Naive thymus-derived CD8-positive, alpha-beta T cell (primary cell): ENCODE data around the gene EHF. TPM values are rescaled to one million over a fixed set of nuclear protein-coding genes. Genes with fewer than 3 reads are reported as not detected.

ENCODE experiments used
- ATAC-seq, 2 donors: fragments of 150-1000 bp; cut with Tn5 transposase in 1 of 2; sonication (Bioruptor Pico), chemical (Tn5 transposase) in 1 of 2; 1 replicate in 1 of 2; 2 replicates in 1 of 2; pipeline ENCODE4 v1.10.0; 2021; ENCODE audit warnings: mild to moderate bottlenecking in 2 of 2, moderate library complexity in 2 of 2
- POLR2A ChIA-PET: fragments of 350-600 bp; sonication (Branson Sonifier 250); formaldehyde crosslinking; loops from one replicate; lab custom pipeline; 2021; ENCODE audit warnings: antibody characterized with exemption; lab: Charles Lee
- DNase-seq, 10 donors: peaks; one replicate each; pipeline versions ENCODE4 v3.0.0 to v3.0.0-alpha.2; 2020 to 2022
- H3K27ac Mint-ChIP-seq, 10 donors: one replicate each; pipeline ENCODE4 v1.8.0; 2020 to 2022; ENCODE audit warnings: mild to moderate bottlenecking in 10 of 10, mixed read lengths in 10 of 10, moderate library complexity in 4 of 10, inconsistent platforms in 1 of 10
- H3K27me3 Mint-ChIP-seq, 5 donors: one replicate each; pipeline ENCODE4 v1.8.0; 2021 to 2022; ENCODE audit warnings: mixed read lengths in 5 of 5
- H3K36me3 Mint-ChIP-seq, 3 donors: one replicate each; pipeline ENCODE4 v1.8.0; 2020 to 2022; ENCODE audit warnings: mixed read lengths in 3 of 3, mild to moderate bottlenecking in 2 of 3, inconsistent platforms in 1 of 3
- H3K4me1 Mint-ChIP-seq, 4 donors: one replicate each; pipeline ENCODE4 v1.8.0; 2021 to 2022; ENCODE audit warnings: mixed read lengths in 4 of 4
- H3K4me3 Mint-ChIP-seq, 10 donors: one replicate each; pipeline ENCODE4 v1.8.0; 2020 to 2022; ENCODE audit warnings: mild to moderate bottlenecking in 10 of 10, mixed read lengths in 10 of 10, moderate library complexity in 6 of 10, inconsistent platforms in 1 of 10
- H3K9me3 Mint-ChIP-seq, 9 donors: one replicate each; pipeline ENCODE4 v1.8.0; 2020 to 2022; ENCODE audit warnings: mixed read lengths in 9 of 9, mild to moderate bottlenecking in 3 of 9, inconsistent platforms in 1 of 9, moderate library complexity in 1 of 9
- polyA plus RNA-seq, 3 donors: library from polyadenylated mRNA; unstranded; fragments of 300-500 nt; fragmentation: Illumina TruSeq; gene quantifications; one replicate each; pipeline ENCODE4 v1.2.3, GENCODE V29; 2021
- total RNA-seq, 8 experiments: library from RNA in 2 of 8; stranded (reverse) in 2 of 8; gene quantifications; one replicate each; pipeline ENCODE4 v1.2.3 and lab custom pipeline; 2021 to 2026

The EHF gene
- total and polyA plus RNA-seq, 5 experiments from 2014 or later: not detected

DNA sequence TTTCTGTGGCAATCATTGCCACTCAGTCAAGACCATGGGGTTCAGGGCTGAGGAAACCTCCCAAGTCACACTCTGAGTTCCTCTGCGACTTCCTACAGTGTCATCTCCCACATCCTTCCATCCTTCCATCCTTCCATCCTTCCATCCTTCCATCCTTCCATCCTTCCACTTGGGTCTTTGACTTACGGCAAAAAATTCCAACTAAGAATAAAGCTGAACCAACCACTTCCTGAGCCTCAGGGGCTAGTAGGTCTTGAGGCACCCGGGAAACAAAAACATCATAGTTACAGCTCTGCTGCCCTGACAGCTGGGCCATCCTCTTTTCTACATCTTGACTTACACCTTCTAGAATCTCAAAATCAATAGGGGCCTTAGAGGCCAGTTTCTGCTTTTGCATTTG lies 32.1 kb downstream of the EHF start:
- H3K4me1 Mint-ChIP-seq: peaks cover 23 to 47% (median 42%) of the 10 kb centered on the region in 4 donors
- no peak overlapping the region for H3K27ac Mint-ChIP-seq
- H3K27me3 Mint-ChIP-seq: peaks cover 31 to 59% (median 37%) of the 10 kb centered on the region in 5 donors
- DNase-seq: no peak
- H3K36me3 Mint-ChIP-seq: no peaks in the 10 kb centered on the region
- no peak for ATAC-seq
- no peaks in the 10 kb centered on the region for H3K9me3 Mint-ChIP-seq
- POLR2A ChIA-PET: no interaction called here
- H3K4me3 Mint-ChIP-seq: peak overlapping the region in 2 of 10 donors; percentile 24 to 31

DNA sequence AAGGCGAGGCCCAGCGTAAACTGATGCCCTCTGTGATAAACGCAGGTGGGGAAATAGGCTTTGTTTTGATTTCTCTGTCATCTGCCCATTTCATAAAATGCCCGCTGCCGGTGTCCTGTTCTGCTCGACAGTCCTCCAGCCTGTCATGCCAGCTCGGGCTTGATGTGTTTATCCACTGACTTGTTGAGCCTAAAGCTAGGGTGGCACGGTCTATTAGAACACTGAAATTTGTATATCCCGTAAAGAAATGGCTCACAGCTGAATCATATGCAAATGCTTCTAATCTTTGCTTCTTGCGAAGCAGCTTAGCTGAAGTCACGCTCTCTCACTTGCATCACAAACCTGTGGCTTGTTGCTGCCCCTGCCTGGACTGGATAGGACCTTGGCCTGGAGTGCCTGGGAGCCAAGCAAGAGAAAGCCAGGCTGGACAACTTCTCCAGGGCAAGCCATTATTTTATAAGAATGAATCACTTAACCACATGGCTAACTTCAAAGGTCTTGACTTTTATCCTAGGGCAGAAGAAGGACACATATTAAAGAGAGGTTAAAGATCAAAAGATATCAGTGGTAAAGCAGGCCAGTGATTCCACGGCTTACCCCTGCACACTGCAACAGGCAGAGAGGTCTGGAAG lies 33.1 kb downstream of the EHF start:
- no peaks in the 10 kb centered on the region for H3K9me3 Mint-ChIP-seq
- no peak for DNase-seq
- POLR2A ChIA-PET: no interaction called here

DNA sequence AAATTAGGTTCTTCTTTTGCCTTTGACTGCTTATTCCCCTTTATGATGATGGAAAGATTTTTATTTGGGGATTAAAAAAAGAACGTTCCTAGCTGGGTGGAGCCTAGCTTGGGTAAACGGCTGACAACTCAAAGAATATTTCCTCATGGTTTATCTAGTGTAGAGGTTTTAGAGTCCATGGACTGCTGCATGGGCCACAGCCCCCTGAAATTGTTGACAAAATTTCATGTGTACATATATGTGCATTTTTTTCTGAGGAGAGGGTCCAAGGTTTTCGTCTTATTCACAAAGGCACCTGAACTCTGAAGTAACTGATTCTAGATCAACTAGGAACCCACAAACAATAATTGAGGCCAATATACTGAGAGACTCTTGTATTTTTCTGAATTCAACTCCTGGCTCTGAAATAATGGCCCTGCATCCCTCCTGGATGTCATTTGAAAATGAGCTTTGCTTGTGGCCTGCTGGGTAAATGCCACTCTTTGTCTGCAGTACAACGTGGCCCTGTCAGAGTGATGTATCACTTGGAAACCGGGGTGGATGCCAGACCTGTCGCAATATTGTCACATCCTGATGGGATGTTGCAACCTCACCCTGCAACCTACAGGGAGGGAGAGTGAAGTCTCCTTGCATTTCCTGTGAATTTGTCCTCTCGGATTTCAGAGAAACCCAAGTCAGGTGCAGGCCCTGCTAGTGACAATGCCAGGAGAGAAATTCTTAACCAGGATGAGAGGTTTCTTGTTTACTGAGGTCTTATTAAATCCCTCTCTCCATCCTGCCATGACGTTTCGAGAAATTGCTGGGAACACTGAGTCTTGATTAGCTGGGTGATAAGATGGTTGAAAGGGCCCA lies 33.8 kb downstream of the EHF start:
- H3K4me3 Mint-ChIP-seq: no peak overlapping the region
- H3K9me3 Mint-ChIP-seq: no peaks in the 10 kb centered on the region
- DNase-seq (no peak), ATAC-seq (no peak)
- POLR2A ChIA-PET: interaction anchor here (0.6 kb wide), 1 partner anchor 1249 kb away, joined by 6 read pairs; no protein-coding TSS in a partner anchor
- peaks cover 36 to 75% (median 44%) of the 10 kb centered on the region in 5 donors for H3K27me3 Mint-ChIP-seq
- H3K27ac Mint-ChIP-seq: no peak overlapping the region
- peaks cover 21 to 42% (median 35%) of the 10 kb centered on the region in 4 donors for H3K4me1 Mint-ChIP-seq
- no peaks in the 10 kb centered on the region for H3K36me3 Mint-ChIP-seq

More for the DNA sequence above, 33.1 kb downstream of the EHF start:
- H3K27me3 Mint-ChIP-seq: peaks cover 36 to 67% (median 41%) of the 10 kb centered on the region in 5 donors
- peaks cover 24 to 45% (median 42%) of the 10 kb centered on the region in 4 donors for H3K4me1 Mint-ChIP-seq
- H3K36me3 Mint-ChIP-seq: no peaks in the 10 kb centered on the region
- no peak overlapping the region for H3K4me3 Mint-ChIP-seq
- no peak for ATAC-seq
- no peak overlapping the region for H3K27ac Mint-ChIP-seq

DNA sequence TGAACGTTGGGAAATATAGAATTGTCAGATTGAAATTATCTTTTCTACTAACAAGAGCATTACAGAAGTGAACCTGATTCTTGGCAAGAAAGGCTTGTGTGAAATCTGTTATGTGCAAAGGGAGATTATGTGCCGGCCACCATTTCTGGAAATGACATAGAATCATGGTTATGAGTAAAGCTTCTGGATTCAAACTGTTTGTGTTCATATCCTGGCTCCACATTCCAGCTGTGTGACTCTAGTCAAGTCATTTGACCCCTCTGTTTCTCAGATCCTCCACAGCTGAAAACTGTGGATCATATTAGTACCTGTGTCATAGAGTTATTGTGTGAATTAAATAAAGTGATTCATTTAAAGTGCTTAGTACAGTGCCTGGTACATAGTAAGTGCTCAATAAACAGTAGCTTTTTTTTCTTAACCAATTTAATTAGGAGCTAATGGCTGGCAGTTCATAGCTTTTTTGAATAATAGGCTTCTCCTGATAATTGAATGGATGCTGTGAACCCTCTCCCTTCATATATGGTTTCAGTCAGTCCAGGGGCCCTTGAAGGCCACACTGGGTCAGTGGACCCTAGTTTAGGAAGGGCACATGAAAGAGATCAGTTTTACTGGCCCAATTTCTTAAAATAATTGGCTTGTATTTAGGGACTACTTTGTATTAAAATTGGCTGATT lies 34.6 kb downstream of the EHF start:
- ATAC-seq (no peak), DNase-seq (no peak)
- H3K27ac Mint-ChIP-seq: no peak overlapping the region
- no peak overlapping the region for H3K4me3 Mint-ChIP-seq
- POLR2A ChIA-PET: interaction anchor here (0.6 kb wide), 1 partner anchor 1248 kb away, joined by 6 read pairs; no protein-coding TSS in a partner anchor
- no peaks in the 10 kb centered on the region for H3K36me3 Mint-ChIP-seq
- no peaks in the 10 kb centered on the region for H3K9me3 Mint-ChIP-seq
- H3K27me3 Mint-ChIP-seq: peaks cover 36 to 82% (median 45%) of the 10 kb centered on the region in 5 donors
- H3K4me1 Mint-ChIP-seq: peaks cover 18 to 34% (median 28%) of the 10 kb centered on the region in 4 donors

DNA sequence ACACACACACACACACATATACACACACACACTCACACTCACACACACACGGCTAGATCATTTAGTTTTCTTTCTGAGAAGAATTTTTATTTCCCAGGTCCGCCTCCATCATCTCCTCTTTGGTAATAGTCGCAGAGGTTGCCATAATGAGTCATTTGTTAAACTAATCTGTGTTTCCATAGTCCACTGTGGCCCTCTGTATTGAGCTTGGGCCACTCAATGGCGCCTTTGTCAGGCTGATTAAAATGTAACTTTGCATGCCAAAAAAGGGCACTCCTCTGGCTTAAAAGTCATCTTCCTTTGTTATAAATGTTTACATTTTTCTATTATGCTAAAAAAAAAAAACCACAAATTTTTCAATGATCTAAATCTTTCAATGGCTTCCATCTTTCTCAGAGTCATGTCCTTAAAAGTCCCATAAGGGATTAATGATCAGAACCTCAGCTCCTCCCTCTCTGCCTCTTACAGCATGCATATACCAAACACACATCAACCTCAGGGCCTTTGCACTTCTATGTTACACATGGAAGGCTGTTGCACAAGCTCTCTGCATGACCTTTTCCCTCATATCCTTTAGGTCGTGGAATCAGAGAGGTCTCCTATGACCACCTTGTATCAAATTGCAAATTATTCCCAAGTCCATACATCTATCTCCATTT lies 35.3 kb downstream of the EHF start:
- Mint-ChIP-seq H3K27ac (peak overlapping the region in 1 of 10 donors; percentile 30), H3K4me1 (peaks cover 15 to 28% (median 21%) of the 10 kb centered on the region in 4 donors), H3K9me3 (no peaks in the 10 kb centered on the region), H3K27me3 (peaks cover 36 to 89% (median 45%) of the 10 kb centered on the region in 5 donors), H3K4me3 (no peak overlapping the region), H3K36me3 (no peaks in the 10 kb centered on the region)
- POLR2A ChIA-PET: no interaction called here
- DNase-seq (no peak), ATAC-seq (no peak)

DNA sequence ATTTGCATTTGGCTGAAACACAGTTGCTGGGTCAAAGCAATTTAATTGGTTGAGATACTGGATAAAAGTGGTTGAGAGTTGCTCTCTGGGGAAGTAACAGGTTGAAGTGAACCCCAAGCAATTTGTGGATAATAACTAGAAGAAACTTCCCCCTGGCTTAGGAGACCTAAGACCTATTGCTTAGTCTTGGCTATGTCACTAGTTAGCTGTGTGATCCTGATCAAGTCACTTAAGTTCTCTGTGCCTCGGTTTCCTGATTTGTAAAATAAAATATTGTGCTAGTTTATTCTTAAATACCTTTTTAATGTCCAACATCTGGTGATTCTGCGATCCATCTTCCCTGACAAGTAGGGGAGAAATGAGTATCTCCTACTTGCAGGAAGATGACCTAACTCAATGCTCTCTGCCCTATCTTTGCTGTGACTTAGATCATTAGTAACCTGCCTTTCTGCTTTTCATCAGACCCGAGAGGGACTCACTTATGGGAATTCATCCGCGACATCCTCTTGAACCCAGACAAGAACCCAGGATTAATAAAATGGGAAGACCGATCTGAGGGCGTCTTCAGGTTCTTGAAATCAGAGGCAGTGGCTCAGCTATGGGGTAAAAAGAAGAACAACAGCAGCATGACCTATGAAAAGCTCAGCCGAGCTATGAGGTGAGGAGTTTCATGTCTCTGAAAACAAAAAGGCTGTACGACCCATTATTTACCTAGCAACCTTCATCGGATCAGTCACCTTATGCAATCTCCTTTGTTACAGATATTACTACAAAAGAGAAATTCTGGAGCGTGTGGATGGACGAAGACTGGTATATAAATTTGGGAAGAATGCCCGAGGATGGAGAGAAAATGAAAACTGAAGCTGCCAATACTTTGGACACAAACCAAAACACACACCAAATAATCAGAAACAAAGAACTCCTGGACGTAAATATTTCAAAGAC lies 37.5 kb downstream of the EHF start:
- Mint-ChIP-seq H3K4me3 (no peak overlapping the region), H3K27ac (no peak overlapping the region), H3K27me3 (peaks cover 25 to 92% (median 42%) of the 10 kb centered on the region in 5 donors), H3K36me3 (no peaks in the 10 kb centered on the region), H3K9me3 (no peaks in the 10 kb centered on the region), H3K4me1 (peaks cover under 1 to 6% (median 5%) of the 10 kb centered on the region in 4 donors)
- POLR2A ChIA-PET: no interaction called here
- DNase-seq (no peak), ATAC-seq (no peak)

DNA sequence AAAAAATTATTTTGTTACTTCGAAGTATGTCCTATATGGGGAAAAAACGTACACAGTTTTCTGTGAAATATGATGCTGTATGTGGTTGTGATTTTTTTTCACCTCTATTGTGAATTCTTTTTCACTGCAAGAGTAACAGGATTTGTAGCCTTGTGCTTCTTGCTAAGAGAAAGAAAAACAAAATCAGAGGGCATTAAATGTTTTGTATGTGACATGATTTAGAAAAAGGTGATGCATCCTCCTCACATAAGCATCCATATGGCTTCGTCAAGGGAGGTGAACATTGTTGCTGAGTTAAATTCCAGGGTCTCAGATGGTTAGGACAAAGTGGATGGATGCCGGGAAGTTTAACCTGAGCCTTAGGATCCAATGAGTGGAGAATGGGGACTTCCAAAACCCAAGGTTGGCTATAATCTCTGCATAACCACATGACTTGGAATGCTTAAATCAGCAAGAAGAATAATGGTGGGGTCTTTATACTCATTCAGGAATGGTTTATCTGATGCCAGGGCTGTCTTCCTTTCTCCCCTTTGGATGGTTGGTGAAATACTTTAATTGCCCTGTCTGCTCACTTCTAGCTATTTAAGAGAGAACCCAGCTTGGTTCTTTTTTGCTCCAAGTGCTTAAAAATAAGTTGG lies 38.3 kb downstream of the EHF start:
- POLR2A ChIA-PET: no interaction called here
- Mint-ChIP-seq H3K27ac (no peak overlapping the region), H3K9me3 (no peaks in the 10 kb centered on the region), H3K36me3 (no peaks in the 10 kb centered on the region), H3K4me3 (no peak overlapping the region), H3K27me3 (peaks cover 22 to 83% (median 39%) of the 10 kb centered on the region in 5 donors), H3K4me1 (peaks cover 0 to 5% (median 1%) of the 10 kb centered on the region in 4 donors)
- no peak for DNase-seq
- ATAC-seq: no peak

DNA sequence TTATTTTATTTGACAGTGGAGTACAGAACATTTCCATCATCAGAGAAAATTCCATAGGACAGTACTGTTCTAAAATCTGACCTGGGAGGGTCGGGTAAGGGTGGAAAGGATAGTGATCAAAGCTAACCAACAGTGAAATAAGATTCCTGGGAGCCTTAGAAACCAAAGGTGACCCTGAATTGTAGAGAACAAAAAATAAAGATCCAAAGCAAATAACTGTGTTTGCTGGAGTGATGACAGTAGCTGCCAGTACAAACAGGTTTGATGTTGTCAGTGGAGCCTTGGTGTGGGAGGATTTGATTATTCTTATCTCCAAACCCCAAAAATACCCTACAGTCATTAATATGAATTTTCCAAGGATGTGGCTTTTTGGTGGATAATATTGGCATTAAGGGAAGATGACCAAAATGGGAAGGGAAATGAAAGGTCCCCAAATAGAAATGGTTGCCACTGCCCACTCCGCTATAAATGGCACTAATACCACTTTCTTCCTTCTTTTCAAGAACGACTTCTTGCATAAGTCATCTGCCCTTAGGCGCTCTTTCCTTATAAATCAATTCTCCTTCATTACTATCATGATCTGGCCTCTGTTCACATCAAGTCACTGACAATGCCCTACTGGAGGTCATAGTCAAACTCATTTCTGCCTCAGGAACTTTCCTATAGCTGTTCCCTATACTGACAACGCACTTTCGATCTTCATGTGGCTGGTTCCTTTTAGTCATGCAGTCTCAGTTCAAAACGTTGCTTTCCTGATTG lies 44.4 kb downstream of the EHF start:
- H3K4me1 Mint-ChIP-seq: no peaks in the 10 kb centered on the region
- DNase-seq (no peak), ATAC-seq (no peak)
- no peaks in the 10 kb centered on the region for H3K36me3 Mint-ChIP-seq
- POLR2A ChIA-PET: no interaction called here
- no peak overlapping the region for H3K27ac Mint-ChIP-seq
- no peak overlapping the region for H3K4me3 Mint-ChIP-seq
- H3K27me3 Mint-ChIP-seq: peaks cover 16 to 57% (median 32%) of the 10 kb centered on the region in 5 donors
- no peaks in the 10 kb centered on the region for H3K9me3 Mint-ChIP-seq

DNA sequence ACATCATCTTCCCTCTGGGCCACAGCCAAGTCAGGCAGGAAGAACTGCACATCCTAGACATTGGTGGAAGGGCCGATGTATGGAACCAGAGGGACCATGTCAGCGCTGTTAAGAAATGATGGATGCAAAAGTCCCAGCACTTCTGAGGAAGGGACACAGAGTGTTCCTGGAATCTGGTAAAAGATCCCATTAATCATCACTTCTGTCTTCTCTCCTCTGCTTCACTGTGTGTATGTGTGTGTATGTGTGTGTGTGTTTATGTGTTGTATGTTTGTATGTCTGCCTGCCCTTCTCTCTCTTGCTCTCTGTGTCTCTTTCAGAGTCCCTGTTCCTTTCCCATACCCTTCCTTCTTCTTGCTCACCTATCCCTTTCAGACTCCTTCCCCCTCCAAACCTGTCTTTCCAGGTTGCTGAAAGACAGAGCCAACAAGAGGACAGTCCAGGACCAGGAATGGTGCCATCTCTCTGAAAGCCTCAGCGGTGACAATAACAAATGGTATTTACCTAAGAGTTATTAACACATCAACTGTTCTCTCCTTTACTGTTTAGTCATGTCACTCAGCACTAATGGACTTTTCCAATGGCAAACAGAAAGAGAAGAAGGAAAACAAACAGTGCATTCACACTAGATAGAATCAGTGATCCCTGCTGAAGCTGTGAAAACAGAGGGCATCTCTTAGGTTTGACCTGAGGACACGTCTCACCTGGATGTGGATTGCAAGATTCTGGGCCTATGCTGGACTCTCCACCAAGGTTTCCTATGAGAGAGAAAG lies 47.1 kb downstream of the EHF start:
- Mint-ChIP-seq H3K27me3 (peaks cover 20 to 51% (median 29%) of the 10 kb centered on the region in 5 donors), H3K9me3 (peaks cover 0 to 2% (median 0%) of the 10 kb centered on the region in 9 donors), H3K4me1 (no peaks in the 10 kb centered on the region), H3K4me3 (no peak overlapping the region), H3K27ac (no peak overlapping the region), H3K36me3 (no peaks in the 10 kb centered on the region)
- no peak for ATAC-seq
- no peak for DNase-seq
- POLR2A ChIA-PET: no interaction called here

DNA sequence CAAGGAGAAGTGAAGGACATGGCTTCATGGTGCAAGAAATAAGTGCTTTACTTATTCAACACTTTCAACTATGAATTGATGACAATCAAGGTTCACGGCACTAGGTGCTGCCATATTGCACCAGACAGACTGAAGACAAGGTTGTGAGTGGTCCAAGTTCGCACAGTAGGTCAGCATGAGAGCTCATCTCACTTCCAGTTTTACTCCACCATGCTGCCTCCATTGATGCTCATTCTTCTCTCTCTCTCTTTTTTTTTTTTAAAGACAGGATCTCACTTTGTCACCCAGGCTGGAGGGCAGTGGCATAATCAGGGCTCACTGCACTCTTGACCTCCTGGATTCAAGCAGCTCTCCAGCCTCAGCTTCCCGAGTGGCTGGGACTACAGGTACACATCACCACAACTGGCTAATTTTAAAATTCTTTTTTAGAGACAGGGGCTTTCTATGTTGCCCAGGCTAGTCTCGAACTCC lies 47.7 kb downstream of the EHF start:
- no peak overlapping the region for H3K27ac Mint-ChIP-seq
- POLR2A ChIA-PET: no interaction called here
- H3K9me3 Mint-ChIP-seq: peaks cover 0 to 5% (median 0%) of the 10 kb centered on the region in 9 donors
- H3K4me1 Mint-ChIP-seq: no peaks in the 10 kb centered on the region
- peaks cover 20 to 51% (median 28%) of the 10 kb centered on the region in 5 donors for H3K27me3 Mint-ChIP-seq
- ATAC-seq (no peak), DNase-seq (no peak)
- H3K36me3 Mint-ChIP-seq: no peaks in the 10 kb centered on the region
- H3K4me3 Mint-ChIP-seq: no peak overlapping the region
